Measurements from ENCODE around the gene COMMD2.

COMMD2 gene

GRCh38 chr3:149753717-149754116 is 1.4 kb upstream of the COMMD2 start:
- no peak for DNase-seq (ENCODE audit: insufficient read length)
- TF ChIP-seq POLR2A (IDR thresholded peaks at IDR 0.05; ENCODE audit: low read depth, low read length) (no peak), POLR2AphosphoS5 (IDR thresholded peaks at IDR 0.05; ENCODE audit: low read depth, low read length) (no peak), TAF1 (IDR thresholded peaks at IDR 0.05; ENCODE audit: borderline replicate concordance, low read depth, low read length) (no peak)
- no peak for FAIRE-seq

- no peak for FAIRE-seq
- TF ChIP-seq TAF1 (IDR thresholded peaks at IDR 0.05; ENCODE audit: borderline replicate concordance, low read depth, low read length) (no peak), POLR2A (IDR thresholded peaks at IDR 0.05; ENCODE audit: low read depth, low read length) (no peak), POLR2AphosphoS5 (IDR thresholded peaks at IDR 0.05; ENCODE audit: low read depth, low read length) (no peak)
- no peak for DNase-seq (ENCODE audit: insufficient read length)
Observed at GRCh38 chr3:149752788-149753136, 473 bp upstream of the COMMD2 start.

GRCh38 chr3:149751551-149751950 is 738 bp downstream of the COMMD2 start:
- no peak for TF ChIP-seq POLR2AphosphoS5 (IDR thresholded peaks at IDR 0.05; ENCODE audit: low read depth, low read length)
- TF ChIP-seq POLR2A (IDR thresholded peaks at IDR 0.05; ENCODE audit: low read depth, low read length) = no peak
- no peak for TF ChIP-seq TAF1 (IDR thresholded peaks at IDR 0.05; ENCODE audit: borderline replicate concordance, low read depth, low read length)
- no peak for FAIRE-seq

GRCh38 chr3:149744606-149745005 is 7.7 kb downstream of the COMMD2 start:
- TF ChIP-seq TAF1 (IDR thresholded peaks at IDR 0.05; ENCODE audit: borderline replicate concordance, low read depth, low read length) (no peak), POLR2AphosphoS5 (IDR thresholded peaks at IDR 0.05; ENCODE audit: low read depth, low read length) (no peak), POLR2A (IDR thresholded peaks at IDR 0.05; ENCODE audit: low read depth, low read length) (no peak)
- FAIRE-seq (no peak), DNase-seq (ENCODE audit: insufficient read length) (no peak)

More at GRCh38 chr3:149751551-149751950, 738 bp downstream of the COMMD2 start:
- no peak for DNase-seq (ENCODE audit: insufficient read length)

GRCh38 chr3:149744151-149744550 is 8.1 kb downstream of the COMMD2 start:
- FAIRE-seq = no peak
- no peak for DNase-seq (ENCODE audit: insufficient read length)
- no peak for TF ChIP-seq TAF1 (IDR thresholded peaks at IDR 0.05; ENCODE audit: borderline replicate concordance, low read depth, low read length)
- TF ChIP-seq POLR2AphosphoS5 (IDR thresholded peaks at IDR 0.05; ENCODE audit: low read depth, low read length) = no peak
- TF ChIP-seq POLR2A (IDR thresholded peaks at IDR 0.05; ENCODE audit: low read depth, low read length) = no peak

- no peak for FAIRE-seq
- DNase-seq (ENCODE audit: insufficient read length) = no peak
- TF ChIP-seq POLR2AphosphoS5 (IDR thresholded peaks at IDR 0.05; ENCODE audit: low read depth, low read length) = no peak
- TF ChIP-seq TAF1 (IDR thresholded peaks at IDR 0.05; ENCODE audit: borderline replicate concordance, low read depth, low read length) = no peak
Observed at GRCh38 chr3:149739396-149739795, 12.9 kb downstream of the COMMD2 start.

GRCh38 chr3:149738876-149739275 is 13.4 kb downstream of the COMMD2 start:
- no peak for FAIRE-seq
- no peak for TF ChIP-seq POLR2AphosphoS5 (IDR thresholded peaks at IDR 0.05; ENCODE audit: low read depth, low read length)
- no peak for TF ChIP-seq POLR2A (IDR thresholded peaks at IDR 0.05; ENCODE audit: low read depth, low read length)
- no peak for TF ChIP-seq TAF1 (IDR thresholded peaks at IDR 0.05; ENCODE audit: borderline replicate concordance, low read depth, low read length)
- DNase-seq (ENCODE audit: insufficient read length) = no peak

GRCh38 chr3:149736953-149737205 is 15.4 kb downstream of the COMMD2 start:
- no peak for DNase-seq (ENCODE audit: insufficient read length)
- FAIRE-seq = no peak
- TF ChIP-seq POLR2AphosphoS5 (IDR thresholded peaks at IDR 0.05; ENCODE audit: low read depth, low read length) = no peak
- TF ChIP-seq TAF1 (IDR thresholded peaks at IDR 0.05; ENCODE audit: borderline replicate concordance, low read depth, low read length) = no peak
- TF ChIP-seq POLR2A (IDR thresholded peaks at IDR 0.05; ENCODE audit: low read depth, low read length) = no peak

- DNase-seq (ENCODE audit: insufficient read length) (no peak), FAIRE-seq (no peak)
- no peak for TF ChIP-seq TAF1 (IDR thresholded peaks at IDR 0.05; ENCODE audit: borderline replicate concordance, low read depth, low read length)
- no peak for TF ChIP-seq POLR2AphosphoS5 (IDR thresholded peaks at IDR 0.05; ENCODE audit: low read depth, low read length)
Observed at GRCh38 chr3:149736175-149736952, 15.9 kb downstream of the COMMD2 start.

- TF ChIP-seq TAF1 (IDR thresholded peaks at IDR 0.05; ENCODE audit: borderline replicate concordance, low read depth, low read length) (no peak), POLR2AphosphoS5 (IDR thresholded peaks at IDR 0.05; ENCODE audit: low read depth, low read length) (no peak)
- FAIRE-seq = no peak
- DNase-seq (ENCODE audit: insufficient read length) = no peak
Observed at GRCh38 chr3:149732234-149732633, 20.1 kb downstream of the COMMD2 start.

- no peak for FAIRE-seq
- no peak for DNase-seq (ENCODE audit: insufficient read length)
- TF ChIP-seq POLR2AphosphoS5 (IDR thresholded peaks at IDR 0.05; ENCODE audit: low read depth, low read length) (no peak), POLR2A (IDR thresholded peaks at IDR 0.05; ENCODE audit: low read depth, low read length) (no peak), TAF1 (IDR thresholded peaks at IDR 0.05; ENCODE audit: borderline replicate concordance, low read depth, low read length) (no peak)
Observed at GRCh38 chr3:149727656-149728055, 24.6 kb downstream of the COMMD2 start.

- no peak for DNase-seq (ENCODE audit: insufficient read length)
- TF ChIP-seq POLR2A (IDR thresholded peaks at IDR 0.05; ENCODE audit: low read depth, low read length) (no peak), POLR2AphosphoS5 (IDR thresholded peaks at IDR 0.05; ENCODE audit: low read depth, low read length) (no peak), TAF1 (IDR thresholded peaks at IDR 0.05; ENCODE audit: borderline replicate concordance, low read depth, low read length) (no peak)
- no peak for FAIRE-seq
Observed at GRCh38 chr3:149726716-149727407, 25.4 kb downstream of the COMMD2 start.
